WTC11 (cell line): ENCODE results near the gene CCDC181. TPM values are rescaled to one million over a fixed set of nuclear protein-coding genes. Genes with fewer than 3 reads are reported as not detected.

ENCODE experiments used
- ATAC-seq: fragments of 200-7000 bp; cut with Tn5 transposase; 2 replicates; pipeline ENCODE4 v1.10.0; 2021; ENCODE audit warnings: mild to moderate bottlenecking, moderate library complexity
- CTCF ChIA-PET: fragments of 300-600 bp; sonication (Branson Sonifier 250); formaldehyde crosslinking; loops from one replicate; lab custom pipeline; 2021; ENCODE audit warnings: antibody characterized with exemption; lab: Charles Lee
- POLR2A ChIA-PET: fragments of 350-600 bp; sonication (Branson Sonifier 250); formaldehyde crosslinking; loops from one replicate; lab custom pipeline; 2021; ENCODE audit warnings: antibody characterized with exemption; lab: Charles Lee
- DNase-seq: peaks from one replicate; pipeline ENCODE4 v3.0.0; 2021; ENCODE audit warnings: low spot score
- H3K27ac Mint-ChIP-seq: 2 replicates; pipeline ENCODE4 v1.8.0; 2021; ENCODE audit warnings: mixed read lengths
- H3K27me3 Mint-ChIP-seq: 2 replicates; pipeline ENCODE4 v1.8.0; 2021; ENCODE audit warnings: low read depth, mild to moderate bottlenecking, moderate library complexity, mixed read lengths
- H3K36me3 Mint-ChIP-seq: 2 replicates; pipeline ENCODE4 v1.8.0; 2021; ENCODE audit warnings: mixed read lengths
- H3K4me1 Mint-ChIP-seq: 2 replicates; pipeline ENCODE4 v1.8.0; 2022; ENCODE audit warnings: mixed read lengths
- H3K4me3 Mint-ChIP-seq: 2 replicates; pipeline ENCODE4 v1.8.0; 2021; ENCODE audit warnings: mild to moderate bottlenecking, moderate library complexity, mixed read lengths
- H3K9me3 Mint-ChIP-seq: 2 replicates; pipeline ENCODE4 v1.8.0; 2021; ENCODE audit warnings: mixed read lengths
- ARID4B ChIP-seq: sonication (generic); formaldehyde crosslinking; IDR thresholded peaks from 2 replicates; pipeline ENCODE4 v1.8.0; 2023; ENCODE audit warnings: missing genetic modification reagents, mild to moderate bottlenecking, borderline replicate concordance
- CBFB ChIP-seq: sonication (generic); formaldehyde crosslinking; IDR thresholded peaks from 2 replicates; pipeline ENCODE4 v1.8.1; 2022; ENCODE audit warnings: mild to moderate bottlenecking, low read depth, missing genetic modification reagents
- ELF4 ChIP-seq: sonication (generic); formaldehyde crosslinking; IDR thresholded peaks from 2 replicates; pipeline ENCODE4 v1.8.1; 2022; ENCODE audit warnings: low read depth, mild to moderate bottlenecking, moderate library complexity, missing genetic modification reagents
- ETV6 ChIP-seq: sonication (generic); formaldehyde crosslinking; IDR thresholded peaks from 2 replicates; pipeline ENCODE4 v1.8.1; 2022; ENCODE audit warnings: mild to moderate bottlenecking, missing genetic modification reagents
- FOXP4 ChIP-seq: sonication (generic); formaldehyde crosslinking; IDR thresholded peaks from 2 replicates; pipeline ENCODE4 v1.8.0; 2022; ENCODE audit warnings: mild to moderate bottlenecking, missing genetic modification reagents
- GABPB1 ChIP-seq: sonication (generic); formaldehyde crosslinking; IDR thresholded peaks from 2 replicates; pipeline ENCODE4 v1.8.1; 2023; ENCODE audit warnings: mild to moderate bottlenecking, missing genetic modification reagents
- HMGA2 ChIP-seq: fragments of 250-450 bp; sonication (Bioruptor Pico); IDR thresholded peaks from 2 replicates; pipeline ENCODE4 v1.4.0; 2021; ENCODE audit warnings: mild to moderate bottlenecking, moderate library complexity
- JAZF1 ChIP-seq: fragments of 250-450 bp; sonication (Bioruptor Pico); IDR thresholded peaks from 2 replicates; pipeline ENCODE4 v1.9.0; 2021; ENCODE audit warnings: moderate library complexity, mild to moderate bottlenecking, inconsistent platforms
- TEAD1 ChIP-seq: sonication (generic); formaldehyde crosslinking; IDR thresholded peaks from 2 replicates; pipeline ENCODE4 v1.8.0; 2022; ENCODE audit warnings: mild to moderate bottlenecking, missing genetic modification reagents
- TEAD4 ChIP-seq: sonication (generic); formaldehyde crosslinking; IDR thresholded peaks from 2 replicates; pipeline ENCODE4 v1.8.0; 2022; ENCODE audit warnings: mild to moderate bottlenecking, missing genetic modification reagents
- ZBTB21 ChIP-seq: sonication (generic); formaldehyde crosslinking; IDR thresholded peaks from 2 replicates; pipeline ENCODE4 v1.8.1; 2023; ENCODE audit warnings: mild to moderate bottlenecking, missing genetic modification reagents, borderline replicate concordance
- ZNF121 ChIP-seq: sonication (generic); formaldehyde crosslinking; IDR thresholded peaks from 2 replicates; pipeline ENCODE4 v1.8.0; 2023; ENCODE audit warnings: missing genetic modification reagents
- ZNF263 ChIP-seq: sonication (generic); formaldehyde crosslinking; IDR thresholded peaks from 2 replicates; pipeline ENCODE4 v1.8.1; 2022; ENCODE audit warnings: low read depth, mild to moderate bottlenecking, moderate library complexity, missing genetic modification reagents
- ZNF425 ChIP-seq: fragments of 250-450 bp; sonication (Bioruptor Pico); conservative IDR thresholded peaks from 2 replicates; pipeline ENCODE4 v1.9.0; 2021; ENCODE audit warnings: mild to moderate bottlenecking
- ZNF532 ChIP-seq: fragments of 250-450 bp; sonication (Bioruptor Pico); IDR thresholded peaks from 2 replicates; pipeline ENCODE4 v1.9.0; 2021; ENCODE audit warnings: mild to moderate bottlenecking, borderline replicate concordance
- total RNA-seq: library from RNA; stranded (reverse); gene quantifications from 3 replicates; pipeline ENCODE4 v1.2.3, GENCODE V29; 2021

Gene CCDC181
- total RNA-seq, 1 experiment from 2014 or later = 1.5 TPM

- peak; percentile 45; the same call in 1 of the 2 replicates for TF ChIP-seq ARID4B (CRISPR knock-in tag)
- TF ChIP-seq, all 79 proteins: peak for 7
Measured at GRCh38 chr1:169367686-169368405, 59.4 kb downstream of the CCDC181 start, which contains the start of the genes BLZF1 and NME7 (continued).

- POLR2A ChIA-PET = interaction anchor here (0.9 kb wide), 1 partner anchor 262 kb away, joined by 3 read pairs; no protein-coding TSS in a partner anchor
- CTCF ChIA-PET = interaction anchor here (1.2 to 1.6 kb wide), 5 partner anchors 19 to 764 kb away, joined by 3 to 10 read pairs (median 6); no protein-coding TSS in a partner anchor
- H3K4me3 Mint-ChIP-seq = no peak overlapping the region
- peaks cover 4% of the 10 kb centered on the region; the same call in 1 of the 2 replicates for H3K36me3 Mint-ChIP-seq
- H3K27ac Mint-ChIP-seq = no peak overlapping the region
- no peaks in the 10 kb centered on the region for H3K27me3 Mint-ChIP-seq
- no peaks in the 10 kb centered on the region; the same call in 1 of the 2 replicates for H3K4me1 Mint-ChIP-seq
- DNase-seq (no peak), ATAC-seq (no peak)
- H3K9me3 Mint-ChIP-seq = no peaks in the 10 kb centered on the region
- TF ChIP-seq FOXP4 (CRISPR knock-in tag) (no peak), JAZF1 (no peak), ZBTB21 (no peak), HMGA2 (CRISPR knock-in tag) (no peak), ZNF425 (CRISPR knock-in tag) (no peak), ZNF121 (CRISPR knock-in tag) (no peak), ELF4 (CRISPR knock-in tag) (no peak), CBFB (CRISPR knock-in tag) (no peak), GABPB1 (CRISPR knock-in tag) (no peak), ETV6 (CRISPR knock-in tag) (no peak), ZNF532 (no peak), ARID4B (CRISPR knock-in tag) (no peak), TEAD1 (CRISPR knock-in tag) (no peak), ZNF263 (CRISPR knock-in tag) (no peak), TEAD4 (CRISPR knock-in tag) (no peak)
Measured at GRCh38 chr1:169367096-169367685, 60.1 kb downstream of the CCDC181 start.
